GM21423 (cell line): Measurements from ENCODE around the gene DEFB123.
"Not testable (repeated sequence)": the region's sequence is repeated elsewhere in the genome, so short reads cannot be mapped to it uniquely, and the experiment has no call there.

Experiments
- ATAC-seq: cut with Tn5 transposase; IDR thresholded peaks from one replicate; pipeline ENCODE4 v1.9.1; 2021; ENCODE audit warnings: mild to moderate bottlenecking, moderate library complexity; ENCODE audit not compliant: unreplicated experiment

DEFB123 gene

GRCh38 chr20:31440012-31440659, at the start of gene DEFB123:
Gene DEFB123, plus strand, starts transcription at chr20:31440632. Its CDS starts 67 bp downstream, at chr20:31440699.
- ATAC-seq = no peak

GRCh38 chr20:31392836-31393235, 47.6 kb upstream of the DEFB123 start:
- ATAC-seq = no peak

GRCh38 chr20:31394900-31395299, 45.5 kb upstream of the DEFB123 start:
- ATAC-seq = no peak

- ATAC-seq = no peak
Measured at GRCh38 chr20:31403886-31404285, 36.5 kb upstream of the DEFB123 start.

- ATAC-seq = no peak
Measured at GRCh38 chr20:31406115-31406514, 34.3 kb upstream of the DEFB123 start, which contains the start of gene DEFB121. Gene DEFB121, minus strand, starts transcription at chr20:31406215. Its CDS starts 63 bp downstream, at chr20:31406152.

- no peak for ATAC-seq
Measured at GRCh38 chr20:31410011-31410410, 30.4 kb upstream of the DEFB123 start.

- no peak for ATAC-seq
Measured at GRCh38 chr20:31414381-31414780, 26.1 kb upstream of the DEFB123 start.

GRCh38 chr20:31415653-31416052, 24.8 kb upstream of the DEFB123 start:
- ATAC-seq = no peak

GRCh38 chr20:31418307-31418706, 22.1 kb upstream of the DEFB123 start:
- ATAC-seq = no peak

- no peak for ATAC-seq
Measured at GRCh38 chr20:31425797-31426196, 14.6 kb upstream of the DEFB123 start.

GRCh38 chr20:31426891-31427551, 13.4 kb upstream of the DEFB123 start:
- ATAC-seq = not testable (repeated sequence)

- ATAC-seq = not testable (repeated sequence)
Measured at GRCh38 chr20:31427576-31427975, 12.9 kb upstream of the DEFB123 start.

- ATAC-seq = no peak
Measured at GRCh38 chr20:31430568-31431115, 9.8 kb upstream of the DEFB123 start.

GRCh38 chr20:31446084-31446819, 5.8 kb downstream of the DEFB123 start:
- no peak for ATAC-seq

GRCh38 chr20:31449511-31450414, 9.3 kb downstream of the DEFB123 start:
- ATAC-seq = no peak

- no peak for ATAC-seq
Measured at GRCh38 chr20:31452575-31452974, 12.1 kb downstream of the DEFB123 start.

- ATAC-seq = no peak
Measured at GRCh38 chr20:31454361-31454760, 13.9 kb downstream of the DEFB123 start.

- not testable (repeated sequence) for ATAC-seq
Measured at GRCh38 chr20:31470946-31471345, 30.5 kb downstream of the DEFB123 start.

GRCh38 chr20:31472395-31473330, 32.2 kb downstream of the DEFB123 start:
- no peak for ATAC-seq
